T-cell (primary cell): ENCODE results near the gene LDAF1. TPM values are rescaled to one million over a fixed set of nuclear protein-coding genes. Genes with fewer than 3 reads are reported as not detected.

Experiments used
- ATAC-seq, 4 experiments: fragments of 200-7000 bp in 3 of 4; fragments of 150-1000 bp in 1 of 4; cut with Tn5 transposase; replicated peaks in 1 of 4; 1 replicate in 3 of 4; 2 replicates in 1 of 4; pipeline ENCODE4 v1.10.0; 2021; ENCODE audit warnings: moderate library complexity in 3 of 4, mild to moderate bottlenecking in 2 of 4, moderate number of reproducible peaks in 1 of 4
- CTCF ChIA-PET, 2 donors: fragments of 300-600 bp; sonication (Branson Sonifier 250); formaldehyde crosslinking; loops; one replicate each; lab custom pipeline; 2022; ENCODE audit warnings: antibody characterized with exemption in 2 of 2; lab: Charles Lee
- POLR2A ChIA-PET, 2 donors: fragments of 300-600 bp; sonication (Branson Sonifier 250); formaldehyde crosslinking; loops; one replicate each; lab custom pipeline; 2022; ENCODE audit warnings: antibody characterized with exemption in 2 of 2; lab: Charles Lee
- DNase-seq, 35 experiments: peaks; one replicate each; pipeline versions ENCODE4 v3.0.0 to v3.0.0-alpha.2; 2013 to 2023
- H3K27ac ChIP-seq: one replicate; pipeline ENCODE4 v1.5.1; 2013; ENCODE audit warnings: low read length
- H3K27me3 ChIP-seq, 2 experiments: replicated peaks in 1 of 2; 1 replicate in 1 of 2; 2 replicates in 1 of 2; pipeline versions ENCODE4 v1.6.1 to v1.7.0; 2013; ENCODE audit warnings: low read length in 1 of 2, mixed read lengths in 1 of 2; ENCODE audit not compliant: control insufficient read depth in 2 of 2, insufficient read depth in 2 of 2; ENCODE audit errors: extremely low read depth in 1 of 2
- H3K36me3 ChIP-seq, 2 donors: 1 replicate in 1 of 2; 2 replicates in 1 of 2; pipeline versions ENCODE4 v1.6.1 to v1.7.0; 2013; ENCODE audit warnings: low read length in 1 of 2; ENCODE audit not compliant: control insufficient read depth in 2 of 2, insufficient read depth in 1 of 2; ENCODE audit errors: extremely low read depth in 1 of 2
- H3K4me1 ChIP-seq, 2 experiments: 1 replicate in 1 of 2; 2 replicates in 1 of 2; pipeline versions ENCODE4 v1.6.1 to v1.7.0; 2013; ENCODE audit warnings: low read length in 2 of 2, mixed read lengths in 1 of 2; ENCODE audit not compliant: insufficient read depth in 2 of 2, control insufficient read depth in 1 of 2; ENCODE audit errors: extremely low read depth in 1 of 2
- H3K4me3 ChIP-seq, 2 donors: 1 replicate in 1 of 2; 2 replicates in 1 of 2; pipeline versions ENCODE4 v1.5.1 to v1.7.0; 2013; ENCODE audit warnings: mild to moderate bottlenecking in 2 of 2, low read length in 1 of 2, moderate library complexity in 1 of 2; ENCODE audit not compliant: control insufficient read depth in 1 of 2; ENCODE audit errors: extremely low read depth in 1 of 2
- H3K9me3 ChIP-seq: 2 replicates; pipeline ENCODE4 v1.7.0; 2013
- H3K27ac Mint-ChIP-seq, 2 donors: one replicate each; pipeline ENCODE4 v1.8.0; 2020 to 2021; ENCODE audit warnings: mild to moderate bottlenecking in 2 of 2, mixed read lengths in 2 of 2
- H3K27me3 Mint-ChIP-seq, 2 donors: one replicate each; pipeline ENCODE4 v1.8.0; 2021 to 2022; ENCODE audit warnings: mixed read lengths in 2 of 2
- H3K36me3 Mint-ChIP-seq: one replicate; pipeline ENCODE4 v1.8.0; 2021; ENCODE audit warnings: mixed read lengths
- H3K4me1 Mint-ChIP-seq, 3 donors: one replicate each; pipeline ENCODE4 v1.8.0; 2020 to 2022; ENCODE audit warnings: mixed read lengths in 3 of 3, mild to moderate bottlenecking in 1 of 3
- H3K4me3 Mint-ChIP-seq, 3 donors: one replicate each; pipeline ENCODE4 v1.8.0; 2020 to 2022; ENCODE audit warnings: mild to moderate bottlenecking in 3 of 3, mixed read lengths in 3 of 3, moderate library complexity in 3 of 3
- H3K9me3 Mint-ChIP-seq, 3 donors: one replicate each; pipeline ENCODE4 v1.8.0; 2020 to 2022; ENCODE audit warnings: mixed read lengths in 3 of 3
- WGBS: methylation state at CpG from one replicate; pipeline ENCODE4 v1.1.5; 2013; ENCODE audit warnings: missing lambda C conversion rate; ENCODE audit not compliant: insufficient coverage; 5-methylcytosine and 5-hydroxymethylcytosine counted together
- total RNA-seq, 35 experiments: library from RNA in 6 of 35; stranded (reverse) in 6 of 35; fragments of 120-200 nt in 1 of 35; gene quantifications; one replicate each; pipeline versions ENCODE4 v1.2.1 to v1.2.4 and lab custom pipeline; 2013 to 2026

The LDAF1 gene
- total RNA-seq, 5 donors from 2014 or later (not counting 1 experiment from before 2014, with no cell fraction given): 11.0 to 15.2 (median 12.7) TPM

GRCh38 chr16:21159281-21159951, 942 bp downstream of the LDAF1 start:
- peak in 1 of 4 experiments; percentile 11 for ATAC-seq
- CTCF ChIA-PET: interaction anchor here (0.6 to 0.7 kb wide), 2 partner anchors 28 to 131 kb away, joined by 5 read pairs; no protein-coding TSS in a partner anchor
- peak overlapping the region; percentile 63 to 73 for H3K27ac Mint-ChIP-seq
- Histone ChIP-seq H3K4me3 (peak overlapping the region; percentile 65 to 84), H3K9me3 (no peaks in the 10 kb centered on the region), H3K4me1 (peaks cover 5 to 20% of the 10 kb centered on the region in 2 experiments), H3K27me3 (no peaks in the 10 kb centered on the region), H3K36me3 (peaks cover 5 to 8% of the 10 kb centered on the region in 2 donors), H3K27ac (no peak overlapping the region)
- peaks cover 21% of the 10 kb centered on the region for H3K36me3 Mint-ChIP-seq
- POLR2A ChIA-PET: no interaction called here
- H3K9me3 Mint-ChIP-seq: no peaks in the 10 kb centered on the region
- H3K4me3 Mint-ChIP-seq: peak overlapping the region; percentile 88 to 93 (median 92)
- DNase-seq: peak in 10 of 35 experiments; percentile 2 to 28 (median 8)
- H3K4me1 Mint-ChIP-seq: peaks cover 29 to 41% (median 29%) of the 10 kb centered on the region in 3 donors
- H3K27me3 Mint-ChIP-seq: no peaks in the 10 kb centered on the region
- 42% methylated on average over 14 of the region's 27 CpGs for WGBS

GRCh38 chr16:21160276-21160675, 1.8 kb downstream of the LDAF1 start:
- Histone ChIP-seq H3K9me3 (no peaks in the 10 kb centered on the region), H3K36me3 (peaks cover 5 to 10% of the 10 kb centered on the region in 2 donors), H3K27me3 (no peaks in the 10 kb centered on the region), H3K4me1 (peaks cover 5 to 20% of the 10 kb centered on the region in 2 experiments), H3K27ac (no peak overlapping the region), H3K4me3 (no peak overlapping the region)
- Mint-ChIP-seq H3K9me3 (no peaks in the 10 kb centered on the region), H3K36me3 (peaks cover 27% of the 10 kb centered on the region), H3K27ac (no peak overlapping the region), H3K27me3 (no peaks in the 10 kb centered on the region), H3K4me3 (no peak overlapping the region), H3K4me1 (peaks cover 29 to 41% (median 29%) of the 10 kb centered on the region in 3 donors)
- POLR2A ChIA-PET: no interaction called here
- DNase-seq (no peak), ATAC-seq (no peak)
- CTCF ChIA-PET: no interaction called here
- WGBS: no CpG with 5 or more reads among the region's 1 CpG

- H3K36me3 ChIP-seq: peaks cover 5 to 10% of the 10 kb centered on the region in 2 donors
- no peaks in the 10 kb centered on the region for H3K9me3 ChIP-seq
- no peaks in the 10 kb centered on the region for H3K9me3 Mint-ChIP-seq
- H3K4me1 Mint-ChIP-seq: peaks cover 29 to 41% (median 29%) of the 10 kb centered on the region in 3 donors
- no peak overlapping the region for H3K4me3 Mint-ChIP-seq
- H3K4me1 ChIP-seq: peaks cover 5 to 20% of the 10 kb centered on the region in 2 experiments
- H3K4me3 ChIP-seq: no peak overlapping the region
- no peaks in the 10 kb centered on the region for H3K27me3 Mint-ChIP-seq
- DNase-seq (no peak), ATAC-seq (no peak)
- CTCF ChIA-PET: no interaction called here
- H3K27ac ChIP-seq: no peak overlapping the region
- WGBS: no CpG with 5 or more reads among the region's 2 CpGs
- POLR2A ChIA-PET: interaction anchor here in 1 of 2 donors (0.5 kb wide), 1 partner anchor 40 kb away, joined by 6 read pairs; no protein-coding TSS in a partner anchor
- H3K27ac Mint-ChIP-seq: no peak overlapping the region
- peaks cover 31% of the 10 kb centered on the region for H3K36me3 Mint-ChIP-seq
- no peaks in the 10 kb centered on the region for H3K27me3 ChIP-seq
Observed at GRCh38 chr16:21161211-21161610, 2.7 kb downstream of the LDAF1 start.

GRCh38 chr16:21162661-21163151, 4.2 kb downstream of the LDAF1 start:
- Mint-ChIP-seq H3K4me3 (no peak overlapping the region), H3K36me3 (peaks cover 35% of the 10 kb centered on the region), H3K27ac (no peak overlapping the region), H3K9me3 (no peaks in the 10 kb centered on the region), H3K27me3 (no peaks in the 10 kb centered on the region), H3K4me1 (peaks cover 24 to 34% (median 25%) of the 10 kb centered on the region in 3 donors)
- Histone ChIP-seq H3K4me1 (peaks cover 5 to 16% of the 10 kb centered on the region in 2 experiments), H3K27me3 (no peaks in the 10 kb centered on the region), H3K9me3 (no peaks in the 10 kb centered on the region), H3K4me3 (no peak overlapping the region), H3K36me3 (peaks cover 11 to 15% of the 10 kb centered on the region in 2 donors), H3K27ac (no peak overlapping the region)
- ChIA-PET CTCF (interaction anchor here in 1 of 2 donors (0.6 kb wide), 1 partner anchor 1182 kb away, joined by 4 read pairs; no protein-coding TSS in a partner anchor), POLR2A (interaction anchor here in 1 of 2 donors (0.6 kb wide), 1 partner anchor 11 kb away, joined by 7 read pairs; no protein-coding TSS in a partner anchor)
- ATAC-seq (no peak), DNase-seq (no peak)
- 71% methylated on average over 1 of the region's 7 CpGs for WGBS

- H3K27me3 ChIP-seq: no peaks in the 10 kb centered on the region
- POLR2A ChIA-PET: no interaction called here
- no peak overlapping the region for H3K27ac Mint-ChIP-seq
- DNase-seq (no peak), ATAC-seq (no peak)
- no CpG with 5 or more reads among the region's 4 CpGs for WGBS
- H3K27me3 Mint-ChIP-seq: no peaks in the 10 kb centered on the region
- no peak overlapping the region for H3K4me3 ChIP-seq
- H3K4me1 ChIP-seq: peaks cover 0 to 10% of the 10 kb centered on the region in 2 experiments
- H3K36me3 ChIP-seq: peaks cover 11 to 15% of the 10 kb centered on the region in 2 donors
- no peak overlapping the region for H3K27ac ChIP-seq
- no peaks in the 10 kb centered on the region for H3K9me3 ChIP-seq
- no peaks in the 10 kb centered on the region for H3K9me3 Mint-ChIP-seq
- CTCF ChIA-PET: no interaction called here
- H3K36me3 Mint-ChIP-seq: peaks cover 35% of the 10 kb centered on the region
- H3K4me3 Mint-ChIP-seq: no peak overlapping the region
- H3K4me1 Mint-ChIP-seq: peaks cover 18 to 27% (median 18%) of the 10 kb centered on the region in 3 donors
Observed at GRCh38 chr16:21163576-21163975, 5.1 kb downstream of the LDAF1 start.

- Mint-ChIP-seq H3K9me3 (no peaks in the 10 kb centered on the region), H3K4me1 (peaks cover 9 to 17% (median 9%) of the 10 kb centered on the region in 3 donors), H3K4me3 (no peak overlapping the region), H3K36me3 (peaks cover 38% of the 10 kb centered on the region), H3K27ac (no peak overlapping the region), H3K27me3 (no peaks in the 10 kb centered on the region)
- peaks cover 11 to 15% of the 10 kb centered on the region in 2 donors for H3K36me3 ChIP-seq
- ChIA-PET POLR2A (no interaction called here), CTCF (no interaction called here)
- DNase-seq (no peak), ATAC-seq (no peak)
- no peak overlapping the region for H3K4me3 ChIP-seq
- WGBS: 98% methylated on average over 6 of the region's 7 CpGs
- H3K27me3 ChIP-seq: no peaks in the 10 kb centered on the region
- no peaks in the 10 kb centered on the region for H3K9me3 ChIP-seq
- peaks cover 0 to 2% of the 10 kb centered on the region in 2 experiments for H3K4me1 ChIP-seq
- no peak overlapping the region for H3K27ac ChIP-seq
Observed at GRCh38 chr16:21164521-21165168, 6.2 kb downstream of the LDAF1 start.
